Measurements from ENCODE around the gene MRPL24. TPM values are rescaled to one million over a fixed set of nuclear protein-coding genes. Genes with fewer than 3 reads are reported as not detected.

MRPL24 gene
- total and polyA plus RNA-seq, 2 of the 8 experiments (the other 6 are each of a cell fraction or from before 2014, with no cell fraction given) = 29.7 to 35.2 TPM

DNA sequence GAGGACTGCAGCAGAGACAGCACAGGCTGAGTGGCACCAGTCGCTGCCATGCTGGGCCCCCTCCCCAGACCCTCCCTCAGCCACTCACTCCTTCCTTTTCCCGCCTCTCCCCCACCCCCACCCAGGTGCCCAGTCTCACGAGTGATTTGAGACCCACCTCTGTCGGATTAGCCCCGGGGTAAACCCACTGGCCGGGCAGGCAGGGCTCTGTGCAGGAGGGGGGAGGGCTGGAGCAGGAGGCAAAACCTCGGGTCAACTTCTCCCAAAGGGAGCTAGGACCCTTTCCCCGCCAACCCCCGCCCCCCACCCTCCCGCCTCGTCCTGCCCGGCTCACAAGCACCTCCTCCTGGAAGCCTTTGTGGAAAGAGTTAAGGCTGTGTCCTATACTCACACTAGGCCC lies 3.5 kb upstream of the MRPL24 start:
- Histone ChIP-seq H3K18ac (ENCODE audit: extremely low read depth, low read length) (no peak overlapping the region), H3K27me3 (replicated peaks in 1 of 4; ENCODE audit: control insufficient read depth in 3 of 4, extremely low read depth in 1 of 4, insufficient read depth in 3 of 4, low read length in 3 of 4) (no peaks in the 10 kb centered on the region), H3K4me3 (ENCODE audit: extremely low read depth in 1 of 4, insufficient read depth in 2 of 4, low read depth in 3 of 4, low read length in 4 of 4) (no peak overlapping the region), H3K14ac (ENCODE audit: insufficient read length) (no peak overlapping the region), H3K27ac (ENCODE audit: low read depth, low read length) (no peak overlapping the region), H3K9ac (replicated peaks in 1 of 4; ENCODE audit: extremely low read depth in 1 of 4, low read depth in 3 of 4, low read length in 3 of 4) (no peak overlapping the region), H2AFZ (ENCODE audit: low read length) (no peak overlapping the region), H2BK20ac (ENCODE audit: low read length) (no peak overlapping the region), H2BK15ac (ENCODE audit: low read length) (no peak overlapping the region), H3K4me2 (ENCODE audit: insufficient read depth in 1 of 2, low read depth in 2 of 2, low read length in 2 of 2) (no peak overlapping the region), H3K79me2 (ENCODE audit: control insufficient read depth in 1 of 2, insufficient read depth in 2 of 2, low read length in 2 of 2) (peaks cover 18 to 48% of the 10 kb centered on the region in 2 experiments), H3K23me2 (ENCODE audit: low read depth, low read length) (peaks cover 10% of the 10 kb centered on the region), H4K20me1 (replicated peaks in 1 of 2; ENCODE audit: control insufficient read depth in 1 of 2, insufficient read depth in 2 of 2, low read length in 2 of 2) (peaks cover 0 to 2% of the 10 kb centered on the region in 2 experiments), H3K36me3 (ENCODE audit: control insufficient read depth in 2 of 4, insufficient read depth in 4 of 4, low read length in 3 of 4) (peaks cover 13 to 33% (median 14%) of the 10 kb centered on the region in 4 experiments; a peak in 6 of 8 replicates), H3K56ac (replicated peaks; ENCODE audit: insufficient read length, low read depth, low read length) (no peak overlapping the region), H4K91ac (replicated peaks; ENCODE audit: insufficient read length, low read length) (no peak overlapping the region), H2BK12ac (ENCODE audit: low read depth, low read length) (no peak overlapping the region), H4K5ac (ENCODE audit: insufficient read length, low read depth, low read length) (no peak overlapping the region), H2AK5ac (ENCODE audit: low read depth, low read length) (no peak overlapping the region), H3K4me1 (replicated peaks in 1 of 4; ENCODE audit: control insufficient read depth in 3 of 4, insufficient read depth in 4 of 4, low read length in 3 of 4) (peaks cover 26 to 39% (median 30%) of the 10 kb centered on the region in 4 experiments), H3K23ac (ENCODE audit: insufficient read length) (no peak overlapping the region), H2BK5ac (ENCODE audit: low read depth, low read length) (no peak overlapping the region; the same call in 1 of the 2 replicates), H3K4ac (replicated peaks; ENCODE audit: insufficient read length, low read depth, low read length) (no peak overlapping the region), H4K8ac (ENCODE audit: extremely low read depth, insufficient read depth, low read length) (no peak overlapping the region), H2BK120ac (replicated peaks; ENCODE audit: low read depth, low read length) (no peak overlapping the region), H3K9me3 (ENCODE audit: insufficient read depth in 2 of 2, low read depth in 1 of 2, low read length in 1 of 2) (no peaks in the 10 kb centered on the region), H3K79me1 (ENCODE audit: low read depth, low read length) (peaks cover 13% of the 10 kb centered on the region)
- no peak for FAIRE-seq
- no peak for TF ChIP-seq TAF1 (IDR thresholded peaks at IDR 0.05; ENCODE audit: low read depth, low read length)
- ChIA-PET POLR2A (ENCODE audit: partially characterized antibody) (interaction anchor here (0.7 to 10.7 kb wide), 3 partner anchors 8 to 109 kb away, joined by 3 to 214 read pairs (median 5); partner anchors contain the start of genes ISG20L2 and METTL25B), CTCF (ENCODE audit: partially characterized antibody) (interaction anchor here (0.5 to 6.6 kb wide), 5 partner anchors 17 to 58 kb away, joined by 3 to 76 read pairs (median 5); partner anchors contain the start of genes ISG20L2, METTL25B and PRCC)
- 89% methylated on average over 7 of the region's 12 CpGs; no CpG with 5 or more reads in 1 of the 2 experiments for WGBS, 2 experiments (ENCODE audit: extremely low coverage in 1 of 2, insufficient coverage in 1 of 2, insufficient read length in 1 of 2, insufficient replicate concordance in 2 of 2, low coverage in 1 of 2, low lambda C conversion rate in 2 of 2, missing lambda C conversion rate in 1 of 2)
- DNase-seq (ENCODE audit: low read depth in 1 of 2, low spot score in 2 of 2) = no peak

Data from H1 (cell line).